ENCODE data around the gene TTC22.

- TF ChIP-seq EZH2 (IDR thresholded peaks at IDR 0.05; ENCODE audit: borderline replicate concordance) (no peak), CTCF (IDR thresholded peaks at IDR 0.05; ENCODE audit: poor library complexity) (no peak)
These were observed 13.0 kb upstream of the TTC22 start for GRCh38 chr1:54814126-54814498.

All from hepatocyte (in vitro differentiated cells).